ENCODE results near the gene SLC24A4.

SLC24A4 gene

DNA sequence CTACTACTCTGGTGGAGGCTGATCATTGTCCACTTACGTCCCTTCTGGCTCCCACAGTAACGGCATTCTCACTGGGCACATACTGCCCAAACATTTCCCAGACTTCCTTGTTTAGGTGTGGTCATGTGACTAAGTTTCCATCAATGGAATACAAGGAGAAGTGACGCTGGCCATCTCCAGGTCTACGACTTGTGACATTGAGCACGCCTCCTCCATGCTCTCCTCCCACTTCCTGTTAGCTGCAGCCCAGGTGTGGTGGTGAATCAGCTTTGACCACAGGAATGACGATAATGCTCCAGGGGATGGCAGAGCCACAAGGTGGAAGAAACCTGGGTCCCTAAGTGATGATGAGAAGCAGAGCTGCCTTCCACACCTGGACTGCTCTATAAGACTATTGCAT is 6.0 kb upstream of the SLC24A4 start:
- no peak for DNase-seq

DNA sequence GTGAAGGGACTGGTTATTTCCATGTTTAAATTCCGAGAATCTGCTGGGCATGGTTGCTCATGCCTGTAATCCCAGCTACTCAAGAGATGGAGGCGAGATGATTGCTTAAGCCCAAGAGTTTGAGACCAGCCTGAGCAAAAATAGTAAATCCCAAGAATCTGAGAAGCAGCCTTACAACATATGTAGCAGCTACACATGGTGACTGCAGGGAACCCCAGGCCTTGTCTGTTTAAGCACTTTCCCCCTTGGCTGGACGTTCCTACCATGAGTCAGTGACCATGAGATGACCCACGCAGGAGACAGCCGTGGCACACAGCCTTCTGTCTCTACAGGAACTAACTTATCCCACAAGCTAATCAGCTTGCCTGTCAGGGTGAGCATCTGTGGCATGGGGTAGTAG is 5.5 kb upstream of the SLC24A4 start:
- DNase-seq, result no peak

DNA sequence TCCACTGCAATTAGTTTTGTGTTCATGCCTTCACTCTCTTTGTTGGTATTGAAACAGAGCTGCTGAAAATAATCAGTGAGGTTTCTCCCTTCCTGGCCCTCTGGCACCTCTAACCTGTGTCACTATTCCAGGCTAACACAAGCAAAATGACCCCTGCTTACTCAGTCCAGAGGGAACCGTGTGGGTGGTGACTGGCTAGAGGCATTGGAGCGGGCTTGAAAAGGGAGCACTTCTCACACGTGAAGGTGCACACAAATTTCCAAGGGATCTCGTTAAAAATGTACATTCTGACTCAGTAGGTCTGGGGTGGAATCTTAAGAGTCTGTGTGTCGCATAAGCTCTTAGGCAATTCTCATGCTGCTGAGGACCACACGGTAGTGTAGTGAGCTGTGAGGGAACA is 1.3 kb upstream of the SLC24A4 start:
- no peak for DNase-seq

DNA sequence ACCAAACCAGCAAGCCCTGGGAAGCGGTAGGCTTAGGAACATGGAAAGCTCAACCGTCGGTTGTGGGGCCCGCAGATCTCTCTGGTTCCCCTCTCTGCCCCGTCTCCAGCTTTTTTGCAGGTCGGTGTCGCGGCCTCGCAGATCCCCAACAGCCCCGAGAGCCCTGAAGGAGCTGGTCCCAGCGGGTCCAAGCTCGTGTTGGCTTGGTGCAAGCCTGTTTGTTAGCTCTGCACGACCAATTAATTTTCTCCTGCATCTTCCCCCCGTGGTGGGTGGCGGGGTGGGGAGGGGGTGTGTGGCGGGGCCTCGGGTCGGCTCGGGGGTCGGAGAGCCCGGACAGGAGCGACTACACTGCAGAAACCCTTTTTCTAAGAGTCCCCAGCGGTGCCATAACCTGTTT is 449 bp upstream of the SLC24A4 start:
- no peak for DNase-seq

DNA sequence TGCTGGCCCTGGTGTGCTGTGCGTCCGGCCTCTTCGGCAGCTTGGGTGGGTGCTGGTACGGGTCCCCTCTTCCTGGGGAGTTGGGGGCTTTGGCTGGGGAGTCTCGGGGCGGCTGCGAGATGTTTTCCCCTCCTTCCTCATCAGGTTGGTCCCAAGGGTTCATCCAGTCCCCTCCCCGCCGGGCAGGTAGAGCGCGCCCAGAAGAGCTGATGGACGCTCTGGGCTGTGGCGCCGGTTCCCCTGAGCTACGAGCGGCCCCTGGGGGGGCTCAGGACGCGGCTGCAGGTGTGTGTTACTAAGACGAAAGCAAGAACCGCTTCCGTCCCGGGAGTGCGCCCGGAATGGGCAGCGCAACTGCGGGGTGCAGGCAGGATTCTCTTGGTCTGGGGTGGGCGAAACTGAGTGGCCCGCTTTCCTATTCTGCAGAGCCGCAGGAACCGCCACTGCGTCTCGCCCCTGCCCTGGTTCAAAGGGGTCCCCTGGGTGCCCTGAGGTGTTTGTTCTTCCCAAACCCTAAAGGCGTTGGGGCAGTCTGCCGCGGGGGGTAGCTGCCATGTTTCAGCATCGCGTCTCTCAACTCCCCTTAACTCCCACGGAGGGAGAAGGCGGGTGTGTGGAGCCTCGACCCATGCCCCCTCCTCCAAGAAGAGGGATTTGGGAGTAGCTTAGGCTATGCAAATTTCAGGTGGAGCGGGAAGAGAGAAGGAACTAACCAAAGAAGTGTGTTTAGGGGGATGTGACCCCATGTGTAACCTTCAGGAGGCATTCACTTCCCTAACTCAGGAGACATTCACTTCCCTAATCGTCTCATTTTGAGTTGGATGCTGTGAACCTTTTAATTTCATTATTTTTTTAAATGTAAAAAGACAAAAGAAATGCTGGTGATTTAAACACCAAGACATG is 1.2 kb downstream of the SLC24A4 start:
- no peak for DNase-seq

DNA sequence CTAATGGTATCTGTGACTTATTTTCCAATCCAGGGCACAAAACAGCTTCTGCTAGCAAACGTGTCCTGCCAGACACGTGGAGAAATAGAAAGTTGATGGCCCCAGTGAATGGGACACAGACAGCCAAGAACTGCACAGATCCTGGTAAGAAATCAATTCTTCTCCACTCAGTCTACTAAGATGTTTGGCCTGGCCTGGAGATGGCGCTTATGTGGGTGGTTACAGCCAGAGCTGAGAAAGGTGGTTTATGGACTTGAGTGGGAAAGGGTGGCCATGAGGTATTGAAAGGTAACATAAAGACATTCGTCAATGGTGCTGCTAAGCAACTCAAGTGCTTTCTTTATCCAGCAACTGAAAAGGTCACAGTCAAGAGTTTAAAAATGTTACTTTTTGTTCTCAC is 2.9 kb downstream of the SLC24A4 start:
- no peak for DNase-seq

- no peak for DNase-seq
Measured at GRCh38 chr14:92328664-92329255, 5.8 kb downstream of the SLC24A4 start.

DNA sequence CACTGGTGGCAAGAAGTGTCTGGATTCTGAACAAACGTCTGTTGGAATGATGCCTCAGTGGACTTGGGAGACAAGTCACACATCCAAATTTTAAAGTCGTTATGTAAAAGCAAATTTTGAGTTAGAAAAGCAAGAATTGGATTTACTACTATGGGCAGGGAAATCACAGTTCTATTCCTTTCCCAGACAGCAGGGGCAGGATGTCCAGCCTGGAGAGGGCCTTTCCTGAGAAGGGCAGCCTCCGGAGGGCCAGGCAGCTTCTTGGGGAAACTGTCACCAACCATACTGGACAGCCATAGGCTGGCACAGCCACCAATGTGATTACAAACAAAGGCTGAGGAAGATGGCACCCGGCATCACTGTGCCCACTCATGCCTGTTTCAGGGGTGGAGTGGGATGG is 11.1 kb downstream of the SLC24A4 start:
- no peak for DNase-seq

DNA sequence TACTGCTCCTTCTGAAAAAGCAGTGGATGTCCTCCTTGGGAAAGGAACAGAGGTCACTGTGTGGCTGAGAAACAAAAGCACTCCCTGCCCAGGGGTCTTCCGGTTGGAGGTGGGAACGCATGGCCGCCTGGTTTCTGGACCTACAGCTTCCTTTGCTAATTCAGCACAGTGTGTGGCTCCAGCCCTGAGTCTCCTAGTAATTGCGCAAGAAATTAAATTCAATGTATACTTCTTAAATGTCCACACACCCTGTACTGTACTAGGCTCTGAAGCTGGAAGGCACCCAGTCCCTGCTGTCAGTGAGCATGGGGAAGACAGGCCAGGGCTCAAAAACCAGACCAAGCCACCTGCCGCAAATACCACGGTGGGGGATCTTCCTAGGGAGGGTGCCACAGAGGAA is 13.4 kb downstream of the SLC24A4 start:
- DNase-seq, result no peak

- no peak for DNase-seq
Measured at GRCh38 chr14:92339426-92339825, 16.5 kb downstream of the SLC24A4 start.

- DNase-seq, result no peak
Measured at GRCh38 chr14:92340071-92340470, 17.1 kb downstream of the SLC24A4 start.

- DNase-seq, result no peak
Measured at GRCh38 chr14:92340931-92341330, 18.0 kb downstream of the SLC24A4 start.

DNA sequence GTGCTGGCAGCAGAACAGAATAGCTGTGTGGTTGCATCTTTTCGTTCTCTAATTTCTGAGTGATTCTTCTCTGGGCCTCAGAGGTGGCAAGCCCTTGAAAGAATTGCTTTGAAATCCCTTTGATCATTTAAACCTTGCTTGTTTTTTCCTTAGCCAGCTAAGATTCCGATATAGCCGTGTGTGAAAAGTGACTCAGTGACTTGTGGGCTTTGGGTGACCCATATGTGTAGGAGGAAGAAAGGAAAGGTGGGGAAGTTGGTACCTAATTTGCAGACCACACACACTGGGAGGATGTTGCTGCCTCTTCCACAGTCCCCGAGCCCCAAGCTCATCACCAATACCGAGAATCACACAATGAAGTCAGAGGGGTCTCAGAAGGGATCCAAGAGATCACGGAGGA is 18.8 kb downstream of the SLC24A4 start:
- DNase-seq, result no peak

- no peak for DNase-seq
Measured at GRCh38 chr14:92348154-92348553, 25.2 kb downstream of the SLC24A4 start.

DNA sequence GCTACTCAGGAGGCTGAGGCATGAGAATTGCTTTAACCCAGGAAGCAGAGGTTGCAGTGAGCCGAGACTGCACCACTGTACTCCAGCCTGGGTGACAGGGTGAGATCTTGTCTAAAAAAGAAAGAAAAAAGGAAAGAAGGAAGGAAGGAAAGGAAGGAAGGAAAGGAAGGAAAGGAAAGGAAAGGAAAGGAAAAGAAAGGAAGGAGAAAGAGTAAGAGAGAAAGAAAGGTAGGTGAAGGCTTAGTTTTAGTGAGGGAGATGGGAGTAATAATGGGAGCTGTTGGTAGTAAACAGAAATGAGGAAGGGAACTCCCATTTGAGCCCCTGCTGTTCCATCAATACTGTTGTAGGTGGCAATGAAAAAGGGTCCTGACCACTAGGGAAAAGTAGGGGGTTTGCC is 28.8 kb downstream of the SLC24A4 start:
- no peak for DNase-seq

DNA sequence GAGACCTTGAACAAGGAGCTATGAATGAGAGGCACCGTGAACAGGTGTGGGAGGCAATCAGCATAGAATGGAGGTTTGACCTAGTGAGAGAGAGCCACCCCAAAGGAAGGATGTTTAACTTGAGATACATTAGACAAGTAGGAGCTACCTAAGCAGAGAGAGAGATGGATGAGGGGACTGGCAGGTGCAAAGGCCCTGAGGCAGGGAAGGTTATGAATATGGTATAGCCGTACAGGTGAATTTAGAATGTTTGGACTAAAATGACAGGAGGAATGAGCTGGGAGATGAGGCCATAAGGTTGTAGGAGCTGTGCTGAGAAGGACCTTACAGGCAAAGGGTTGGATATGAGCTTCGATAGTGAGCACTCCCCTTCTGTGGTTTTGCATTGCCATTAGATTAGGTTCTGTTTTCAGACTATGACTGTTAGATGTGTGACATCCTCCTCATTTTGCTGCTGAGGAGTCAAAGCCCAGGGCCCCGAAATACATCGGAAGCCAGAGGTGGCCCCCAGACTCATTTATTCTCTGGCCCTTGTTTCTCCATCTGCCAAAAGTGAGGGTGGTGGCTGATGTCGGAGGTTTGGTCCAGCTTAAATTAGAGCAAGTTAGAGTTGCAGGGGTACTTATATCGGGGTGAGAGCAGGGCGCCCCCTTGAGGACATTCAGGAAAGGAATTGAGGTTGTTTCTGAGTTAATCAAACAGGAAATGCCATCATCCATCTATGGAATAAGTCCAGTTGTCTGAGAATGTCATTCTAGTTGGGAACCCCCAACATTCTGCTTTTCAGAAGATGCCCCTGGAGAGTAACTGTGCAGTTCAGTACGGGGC is 29.4 kb downstream of the SLC24A4 start:
- no peak for DNase-seq

DNA sequence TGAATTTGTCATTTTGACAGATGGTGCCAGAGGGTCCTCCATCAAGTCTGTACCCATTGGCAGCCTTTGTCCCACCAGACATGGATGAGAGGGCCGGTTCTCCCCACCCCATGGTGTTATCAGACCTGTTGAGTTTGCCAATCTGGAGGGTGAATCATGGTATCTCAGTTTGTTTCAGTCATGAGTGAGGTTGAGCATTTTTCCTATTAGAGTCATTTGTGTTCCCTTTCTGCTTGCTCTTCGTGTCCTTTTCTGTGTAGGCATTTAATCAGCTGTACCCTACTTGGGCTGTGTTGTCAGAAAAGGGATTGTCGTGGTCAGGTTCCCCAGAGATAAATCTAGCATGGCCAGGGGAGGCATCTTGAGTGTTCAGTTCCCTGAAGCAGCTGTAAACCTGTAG is 30.5 kb downstream of the SLC24A4 start:
- no peak for DNase-seq

DNA sequence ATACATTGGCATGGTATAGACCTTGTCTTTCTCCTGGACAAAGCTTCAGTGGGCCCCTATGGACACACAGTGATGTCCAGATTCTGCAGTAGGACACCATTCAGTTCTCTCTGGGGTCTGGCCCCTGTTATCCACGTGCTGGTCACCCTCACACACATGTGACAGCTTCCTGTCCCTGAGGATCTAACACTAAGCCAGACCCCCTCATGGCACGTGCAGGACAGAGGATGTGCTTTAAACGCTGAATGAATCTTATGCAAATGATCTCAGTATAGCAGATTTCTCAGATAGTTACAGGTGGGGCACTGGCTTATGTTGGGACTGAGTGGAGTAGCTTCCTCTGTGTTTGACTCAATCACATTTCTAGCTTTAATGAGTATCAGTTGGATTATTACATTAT is 33.7 kb downstream of the SLC24A4 start:
- DNase-seq, result no peak

- DNase-seq, result no peak
Measured at GRCh38 chr14:92360651-92361370, 37.8 kb downstream of the SLC24A4 start.

DNA sequence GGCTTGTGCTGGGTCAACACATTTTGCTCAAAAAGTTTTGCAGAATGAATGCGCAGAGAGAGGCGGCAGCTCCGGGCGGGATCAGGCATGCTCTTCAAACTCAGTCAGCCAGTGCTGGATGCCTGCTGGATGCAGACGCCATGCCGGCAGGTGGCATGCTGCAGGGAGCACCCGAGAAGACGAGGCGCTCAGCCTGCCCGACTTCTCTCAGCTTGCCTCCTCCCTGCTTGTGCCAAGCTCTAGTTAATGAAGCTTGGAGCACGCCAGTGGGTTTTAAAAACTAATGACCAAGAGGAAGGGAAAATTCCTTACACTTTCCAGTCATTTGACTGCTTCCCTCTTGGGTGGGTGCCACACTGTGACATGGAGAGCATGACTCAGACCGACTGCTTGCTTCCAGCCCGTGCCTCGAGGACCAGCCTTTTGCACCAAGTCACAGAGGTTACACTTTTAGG is 39.8 kb downstream of the SLC24A4 start:
- no peak for DNase-seq

DNA sequence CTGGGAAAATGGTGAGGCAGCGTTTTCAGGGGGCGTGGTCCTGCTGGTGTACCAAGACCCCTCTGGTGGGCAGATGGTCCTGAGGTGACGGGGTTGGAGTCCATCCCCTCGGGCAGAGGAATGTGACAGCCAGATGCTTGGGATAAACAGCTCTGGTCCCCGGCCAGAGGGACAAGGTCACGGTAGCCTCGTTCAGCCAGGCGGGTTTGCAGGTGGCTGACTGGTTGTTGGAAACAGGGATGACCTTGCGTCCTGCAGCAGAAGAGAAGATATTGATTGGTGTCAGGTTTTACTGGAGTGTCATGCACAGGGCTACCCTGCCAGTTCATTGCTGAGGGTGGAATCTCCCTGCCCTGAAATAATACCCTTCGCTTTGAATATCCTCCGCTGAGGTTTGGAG is 43.3 kb downstream of the SLC24A4 start:
- no peak for DNase-seq

DNA sequence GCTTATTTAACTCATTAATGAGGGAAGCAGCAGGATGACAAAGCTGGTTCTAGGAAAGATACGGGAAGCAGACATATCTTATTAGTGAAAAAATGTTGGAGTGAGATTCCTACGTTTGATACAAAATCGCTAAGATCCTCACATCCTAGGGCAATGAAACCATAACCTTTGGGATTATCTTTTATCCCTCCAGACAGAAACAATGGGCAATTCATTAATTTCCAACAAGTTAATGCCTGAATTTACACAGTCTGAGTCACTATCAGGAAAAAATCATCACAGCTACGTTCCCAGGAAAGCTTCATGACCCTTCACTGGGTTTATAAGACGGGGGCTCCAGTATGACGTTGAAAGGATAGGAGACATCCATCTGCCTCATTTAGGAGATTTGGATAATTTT is 45.0 kb downstream of the SLC24A4 start:
- no peak for DNase-seq

- no peak for DNase-seq
Measured at GRCh38 chr14:92369097-92369496, 46.1 kb downstream of the SLC24A4 start.
